Keratinocyte (primary cell): ENCODE results near the gene NR6A1.

Source experiments
- EZH2 ChIP-seq: IDR thresholded peaks from one replicate; pipeline ENCODE4 v1.6.1; 2012; ENCODE audit warnings: inconsistent platforms, mild to moderate bottlenecking, low read length, moderate library complexity
- TF ChIP-seq, protein P1 (sequence below), 3 experiments: IDR thresholded peaks in 1 of 3; conservative IDR thresholded peaks in 1 of 3; optimal IDR thresholded peaks in 1 of 3; 2 replicates in 2 of 3; 3 replicates in 1 of 3; pipeline versions ENCODE3 to v1.5.1; 2011; ENCODE audit warnings: low read length in 3 of 3, mild to moderate bottlenecking in 3 of 3, moderate library complexity in 2 of 3, control low read depth in 1 of 3, inconsistent platforms in 1 of 3; ENCODE audit not compliant: insufficient read depth in 2 of 3; ENCODE audit errors: extremely low read depth in 1 of 3

DNA sequence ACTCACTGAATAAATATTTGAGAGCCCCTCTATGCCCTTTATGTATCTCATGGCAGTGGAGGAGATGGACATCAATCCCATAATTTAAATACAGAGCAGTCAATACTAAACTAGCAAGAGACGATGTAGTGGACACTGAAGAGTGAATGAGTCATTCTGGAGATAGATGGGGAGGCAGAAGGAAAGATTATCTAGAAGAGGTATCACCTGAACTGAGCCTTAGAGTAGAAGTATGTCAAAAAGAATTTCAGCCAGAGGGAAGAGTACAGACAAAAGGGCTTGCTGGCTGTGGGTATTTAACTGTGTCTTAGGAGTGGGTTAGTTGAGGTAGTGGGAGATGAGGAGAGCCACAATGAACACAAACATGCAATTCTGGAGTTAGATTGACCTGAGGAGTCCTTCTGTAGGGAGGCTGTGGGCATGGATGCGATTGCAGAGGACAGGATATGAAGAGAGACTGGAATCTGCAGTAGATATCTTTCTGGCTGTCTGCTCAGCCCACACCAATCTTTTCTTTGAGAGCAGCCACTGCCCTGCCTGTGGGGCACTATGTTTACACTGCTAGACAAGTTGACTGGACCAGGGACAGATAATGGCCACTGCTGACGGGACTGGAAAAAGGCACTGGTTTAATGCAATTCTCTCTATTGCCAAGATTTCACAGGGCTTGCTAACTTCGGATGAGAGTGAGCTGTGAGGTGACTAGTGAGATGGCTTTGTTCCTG is 200.0 kb downstream of the NR6A1 start:
- TF ChIP-seq EZH2, result no peak
- TF ChIP-seq, protein P1, sequence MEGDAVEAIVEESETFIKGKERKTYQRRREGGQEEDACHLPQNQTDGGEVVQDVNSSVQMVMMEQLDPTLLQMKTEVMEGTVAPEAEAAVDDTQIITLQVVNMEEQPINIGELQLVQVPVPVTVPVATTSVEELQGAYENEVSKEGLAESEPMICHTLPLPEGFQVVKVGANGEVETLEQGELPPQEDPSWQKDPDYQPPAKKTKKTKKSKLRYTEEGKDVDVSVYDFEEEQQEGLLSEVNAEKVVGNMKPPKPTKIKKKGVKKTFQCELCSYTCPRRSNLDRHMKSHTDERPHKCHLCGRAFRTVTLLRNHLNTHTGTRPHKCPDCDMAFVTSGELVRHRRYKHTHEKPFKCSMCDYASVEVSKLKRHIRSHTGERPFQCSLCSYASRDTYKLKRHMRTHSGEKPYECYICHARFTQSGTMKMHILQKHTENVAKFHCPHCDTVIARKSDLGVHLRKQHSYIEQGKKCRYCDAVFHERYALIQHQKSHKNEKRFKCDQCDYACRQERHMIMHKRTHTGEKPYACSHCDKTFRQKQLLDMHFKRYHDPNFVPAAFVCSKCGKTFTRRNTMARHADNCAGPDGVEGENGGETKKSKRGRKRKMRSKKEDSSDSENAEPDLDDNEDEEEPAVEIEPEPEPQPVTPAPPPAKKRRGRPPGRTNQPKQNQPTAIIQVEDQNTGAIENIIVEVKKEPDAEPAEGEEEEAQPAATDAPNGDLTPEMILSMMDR (optimal IDR thresholded peaks at IDR 0.05 in 1 of 3, IDR thresholded peaks at IDR 0.05 in 1 of 3, conservative IDR thresholded peaks at IDR 0.05 in 1 of 3; ENCODE audit: extremely low read depth in 1 of 3, insufficient read depth in 2 of 3, low read length in 3 of 3), result no peak
